SJSA1 (cell line): ENCODE results near the gene HHIPL1. TPM values are rescaled to one million over a fixed set of nuclear protein-coding genes. Genes with fewer than 3 reads are reported as not detected.

Source experiments
- DNase-seq, 2 experiments: peaks; one replicate each; pipeline ENCODE4 v3.0.0-alpha.2; 2015 to 2020; ENCODE audit warnings: low spot score in 2 of 2, low read depth in 1 of 2
- H3K27ac ChIP-seq: fragments of 250-450 bp; sonication (Bioruptor Pico); 2 replicates; pipeline ENCODE4 v1.5.1; 2020; ENCODE audit warnings: mild to moderate bottlenecking, moderate library complexity
- H3K27me3 ChIP-seq: fragments of 250-450 bp; sonication (Bioruptor Pico); replicated peaks from 2 replicates; pipeline ENCODE4 v1.5.1; 2020; ENCODE audit warnings: mild to moderate bottlenecking, moderate library complexity
- H3K36me3 ChIP-seq: fragments of 250-450 bp; sonication (Bioruptor Pico); 2 replicates; pipeline ENCODE4 v1.5.1; 2020; ENCODE audit warnings: mild to moderate bottlenecking
- H3K4me1 ChIP-seq: fragments of 250-450 bp; sonication (Bioruptor Pico); replicated peaks from 2 replicates; pipeline ENCODE4 v1.6.1; 2021; ENCODE audit warnings: mild to moderate bottlenecking
- H3K4me3 ChIP-seq: fragments of 250-450 bp; sonication (Bioruptor Pico); 2 replicates; pipeline ENCODE4 v1.5.1; 2020; ENCODE audit warnings: mild to moderate bottlenecking
- H3K9me3 ChIP-seq: fragments of 250-450 bp; sonication (Bioruptor Pico); replicated peaks from 2 replicates; pipeline ENCODE4 v1.5.1; 2020; ENCODE audit warnings: mild to moderate bottlenecking
- total RNA-seq: library from RNA; depleted of rRNA; stranded (reverse); fragments of >200 nt; shearing (Covaris generic); gene quantifications from 2 replicates; pipeline ENCODE4 v1.2.3, GENCODE V29; 2014

The HHIPL1 gene
- total RNA-seq, 1 experiment from 2014 or later, result 0.42 TPM

- Histone ChIP-seq H3K27ac (no peak overlapping the region), H3K4me3 (no peak overlapping the region), H3K9me3 (no peaks in the 10 kb centered on the region)
Measured at GRCh38 chr14:99696929-99697328, 52.0 kb downstream of the HHIPL1 start.

GRCh38 chr14:99698236-99698635 lies 53.3 kb downstream of the HHIPL1 start:
- Histone ChIP-seq H3K27ac (no peak overlapping the region), H3K36me3 (no peaks in the 10 kb centered on the region), H3K27me3 (no peaks in the 10 kb centered on the region), H3K9me3 (0 out of 2 replicates have a peak, but pooled peaks cover 3% of the 10 kb centered on the region), H3K4me3 (no peak overlapping the region), H3K4me1 (no peaks in the 10 kb centered on the region)
- no peak for DNase-seq

More at GRCh38 chr14:99696929-99697328, 52.0 kb downstream of the HHIPL1 start:
- no peaks in the 10 kb centered on the region for H3K36me3 ChIP-seq
- no peaks in the 10 kb centered on the region for H3K4me1 ChIP-seq
- no peak for DNase-seq
- H3K27me3 ChIP-seq, result no peaks in the 10 kb centered on the region

GRCh38 chr14:99698642-99699041 lies 53.7 kb downstream of the HHIPL1 start:
- Histone ChIP-seq H3K27me3 (no peaks in the 10 kb centered on the region), H3K4me1 (no peaks in the 10 kb centered on the region), H3K27ac (no peak overlapping the region), H3K9me3 (0 out of 2 replicates have a peak, but pooled peaks cover 3% of the 10 kb centered on the region), H3K4me3 (no peak overlapping the region), H3K36me3 (no peaks in the 10 kb centered on the region)
- DNase-seq, result no peak

- no peak for DNase-seq
- Histone ChIP-seq H3K4me1 (no peaks in the 10 kb centered on the region), H3K27me3 (no peaks in the 10 kb centered on the region), H3K4me3 (no peak overlapping the region), H3K27ac (no peak overlapping the region), H3K36me3 (no peaks in the 10 kb centered on the region), H3K9me3 (0 out of 2 replicates have a peak, but pooled peaks cover 3% of the 10 kb centered on the region)
Measured at GRCh38 chr14:99699085-99699760, 54.3 kb downstream of the HHIPL1 start.

GRCh38 chr14:99699861-99700260 lies 54.9 kb downstream of the HHIPL1 start:
- no peak overlapping the region for H3K27ac ChIP-seq

GRCh38 chr14:99700379-99700778 lies 55.5 kb downstream of the HHIPL1 start:
- no peaks in the 10 kb centered on the region for H3K4me1 ChIP-seq
- DNase-seq, result no peak
- no peaks in the 10 kb centered on the region for H3K36me3 ChIP-seq
- no peak overlapping the region for H3K27ac ChIP-seq
- 0 out of 2 replicates have a peak, but pooled peaks cover 3% of the 10 kb centered on the region for H3K9me3 ChIP-seq
- H3K4me3 ChIP-seq, result no peak overlapping the region
- H3K27me3 ChIP-seq, result no peaks in the 10 kb centered on the region

More at GRCh38 chr14:99699861-99700260, 54.9 kb downstream of the HHIPL1 start:
- H3K36me3 ChIP-seq, result no peaks in the 10 kb centered on the region
- no peaks in the 10 kb centered on the region for H3K4me1 ChIP-seq
- no peak overlapping the region for H3K4me3 ChIP-seq
- 0 out of 2 replicates have a peak, but pooled peaks cover 3% of the 10 kb centered on the region for H3K9me3 ChIP-seq
- no peak for DNase-seq
- no peaks in the 10 kb centered on the region for H3K27me3 ChIP-seq

- Histone ChIP-seq H3K27me3 (no peaks in the 10 kb centered on the region), H3K27ac (no peak overlapping the region), H3K36me3 (no peaks in the 10 kb centered on the region), H3K4me1 (no peaks in the 10 kb centered on the region), H3K4me3 (no peak overlapping the region), H3K9me3 (0 out of 2 replicates have a peak, but pooled peaks cover 3% of the 10 kb centered on the region)
- DNase-seq, result no peak
Measured at GRCh38 chr14:99701260-99701659, 56.3 kb downstream of the HHIPL1 start.

- Histone ChIP-seq H3K4me1 (no peaks in the 10 kb centered on the region), H3K4me3 (no peak overlapping the region), H3K27me3 (no peaks in the 10 kb centered on the region), H3K9me3 (0 out of 2 replicates have a peak, but pooled peaks cover 3% of the 10 kb centered on the region), H3K27ac (no peak overlapping the region), H3K36me3 (no peaks in the 10 kb centered on the region)
- no peak for DNase-seq
Measured at GRCh38 chr14:99702115-99702514, 57.2 kb downstream of the HHIPL1 start.

GRCh38 chr14:99703381-99703780 lies 58.5 kb downstream of the HHIPL1 start:
- no peak overlapping the region for H3K27ac ChIP-seq
- no peaks in the 10 kb centered on the region for H3K36me3 ChIP-seq
- H3K27me3 ChIP-seq, result no peaks in the 10 kb centered on the region
- 0 out of 2 replicates have a peak, but pooled peaks cover 3% of the 10 kb centered on the region for H3K9me3 ChIP-seq
- no peak for DNase-seq
- H3K4me3 ChIP-seq, result no peak overlapping the region
- H3K4me1 ChIP-seq, result no peaks in the 10 kb centered on the region

- Histone ChIP-seq H3K27me3 (no peaks in the 10 kb centered on the region), H3K4me1 (no peaks in the 10 kb centered on the region), H3K36me3 (no peaks in the 10 kb centered on the region), H3K4me3 (no peak overlapping the region), H3K27ac (no peak overlapping the region), H3K9me3 (0 out of 2 replicates have a peak, but pooled peaks cover 3% of the 10 kb centered on the region)
- no peak for DNase-seq
Measured at GRCh38 chr14:99704037-99704436, 59.1 kb downstream of the HHIPL1 start.

GRCh38 chr14:99706107-99706900 lies 61.4 kb downstream of the HHIPL1 start:
- Histone ChIP-seq H3K36me3 (no peaks in the 10 kb centered on the region), H3K27me3 (no peaks in the 10 kb centered on the region), H3K27ac (no peak overlapping the region), H3K4me3 (no peak overlapping the region), H3K9me3 (0 out of 2 replicates have a peak, but pooled peaks cover 3% of the 10 kb centered on the region), H3K4me1 (no peaks in the 10 kb centered on the region)
- no peak for DNase-seq

- H3K36me3 ChIP-seq, result no peaks in the 10 kb centered on the region
- H3K4me3 ChIP-seq, result no peak overlapping the region
- 0 out of 2 replicates have a peak, but pooled peaks cover 3% of the 10 kb centered on the region for H3K9me3 ChIP-seq
- H3K27me3 ChIP-seq, result no peaks in the 10 kb centered on the region
- no peak overlapping the region for H3K27ac ChIP-seq
- no peak for DNase-seq
- H3K4me1 ChIP-seq, result no peaks in the 10 kb centered on the region
Measured at GRCh38 chr14:99707420-99707819, 62.5 kb downstream of the HHIPL1 start.

- Histone ChIP-seq H3K4me3 (no peak overlapping the region), H3K4me1 (no peaks in the 10 kb centered on the region), H3K9me3 (0 out of 2 replicates have a peak, but pooled peaks cover under 1% of the 10 kb centered on the region), H3K27me3 (no peaks in the 10 kb centered on the region), H3K36me3 (no peaks in the 10 kb centered on the region), H3K27ac (no peak overlapping the region)
- DNase-seq, result no peak
Measured at GRCh38 chr14:99707921-99708320, 63.0 kb downstream of the HHIPL1 start.

- no peak for DNase-seq
Measured at GRCh38 chr14:99708449-99708848, 63.5 kb downstream of the HHIPL1 start.

More at GRCh38 chr14:99708449-99708848, 63.5 kb downstream of the HHIPL1 start:
- H3K27me3 ChIP-seq, result no peaks in the 10 kb centered on the region
- H3K4me1 ChIP-seq, result no peaks in the 10 kb centered on the region
- H3K27ac ChIP-seq, result no peak overlapping the region
- no peak overlapping the region for H3K4me3 ChIP-seq
- H3K36me3 ChIP-seq, result no peaks in the 10 kb centered on the region
- H3K9me3 ChIP-seq, result no peaks in the 10 kb centered on the region
